ENCODE data around the gene PLK5. TPM values are rescaled to one million over a fixed set of nuclear protein-coding genes. Genes with fewer than 3 reads are reported as not detected.

PLK5 gene
- total RNA-seq, 1 experiment from 2014 or later: 0.57 TPM

DNA sequence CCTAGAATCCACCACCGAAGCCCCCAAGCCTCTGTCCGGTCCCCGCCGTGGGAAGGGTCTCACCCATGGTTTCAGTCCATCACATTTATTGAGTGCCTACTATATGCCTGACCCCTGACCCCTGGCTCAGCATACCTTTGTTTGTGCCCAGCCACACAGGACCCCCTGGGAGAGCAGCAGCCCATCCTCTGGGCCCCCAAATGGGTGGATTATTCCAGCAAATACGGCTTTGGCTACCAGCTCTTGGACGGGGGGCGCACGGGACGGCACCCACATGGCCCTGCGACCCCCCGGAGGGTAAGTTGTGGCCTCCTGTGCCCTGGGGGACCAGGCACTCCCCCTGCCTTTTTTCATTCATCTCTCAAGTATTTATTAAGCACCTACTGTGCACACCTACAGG lies 7.7 kb downstream of the PLK5 start:
- H4K91ac ChIP-seq (ENCODE audit: insufficient read length, low read depth, low read length): no peak overlapping the region
- H3T11ph ChIP-seq (ENCODE audit: low read length): no peak overlapping the region
- H2BK12ac ChIP-seq (ENCODE audit: insufficient read length, low read depth, low read length): no peak overlapping the region
- no peak overlapping the region for H4K5ac ChIP-seq (ENCODE audit: insufficient read length, low read depth, low read length)
- no peak overlapping the region for H4K8ac ChIP-seq (replicated peaks; ENCODE audit: insufficient read length, low read depth, low read length)
- H3K79me1 ChIP-seq (ENCODE audit: insufficient read depth, low read depth, low read length, poor library complexity, severe bottlenecking): no peaks in the 10 kb centered on the region
- Mint-ChIP-seq H3K9me3 (no peaks in the 10 kb centered on the region), H3K27me3 (ENCODE audit: low read depth) (peaks cover 33% of the 10 kb centered on the region), H3K36me3 (ENCODE audit: insufficient read depth in 1 of 3, low read depth in 3 of 3) (no peaks in the 10 kb centered on the region), H3K27ac (no peak overlapping the region), H3K4me1 (no peaks in the 10 kb centered on the region), H3K4me3 (no peak overlapping the region)
- H3K23ac ChIP-seq (ENCODE audit: insufficient read length, low read depth, low read length): no peak overlapping the region
- no peak overlapping the region for H2BK5ac ChIP-seq (ENCODE audit: insufficient read length, low read length)
- no peaks in the 10 kb centered on the region for H3K79me2 ChIP-seq (ENCODE audit: insufficient read depth, low read length)
- H3K23me2 ChIP-seq (ENCODE audit: insufficient read length, low read depth, low read length, poor library complexity, severe bottlenecking): no peaks in the 10 kb centered on the region
- no peak overlapping the region for H3K4ac ChIP-seq (ENCODE audit: low read depth, low read length)
- no peak overlapping the region for H2AFZ ChIP-seq (ENCODE audit: low read length)
- no peak overlapping the region for H3K56ac ChIP-seq (ENCODE audit: insufficient read length, low read depth, low read length)
- no CpG with 5 or more reads among the region's 11 CpGs for WGBS (ENCODE audit: extremely low coverage, insufficient read length, low lambda C conversion rate)
- no peaks in the 10 kb centered on the region for H3K4me1 ChIP-seq (ENCODE audit: insufficient read depth, low read length)
- no peak overlapping the region for H3K27ac ChIP-seq (ENCODE audit: insufficient read length, low read depth, low read length)
- no peaks in the 10 kb centered on the region for H3K27me3 ChIP-seq (ENCODE audit: insufficient read depth, low read length)
- no peak overlapping the region for H2BK15ac ChIP-seq (ENCODE audit: low read depth, low read length)
- H2AK5ac ChIP-seq (ENCODE audit: insufficient read length, low read length): no peak overlapping the region
- H3K18ac ChIP-seq (ENCODE audit: insufficient read length, low read depth, low read length): no peak overlapping the region
- H2BK20ac ChIP-seq (ENCODE audit: low read depth, low read length, poor library complexity, severe bottlenecking): no peak overlapping the region
- H3K9ac ChIP-seq (ENCODE audit: extremely low read depth, insufficient read length, low read length): no peak overlapping the region
- no peak overlapping the region for H3K4me2 ChIP-seq (ENCODE audit: insufficient read depth, insufficient read length, low read length)
- no peaks in the 10 kb centered on the region for H3K9me3 ChIP-seq (ENCODE audit: control insufficient read depth, low read depth, low read length)
- TF ChIP-seq, protein P1, sequence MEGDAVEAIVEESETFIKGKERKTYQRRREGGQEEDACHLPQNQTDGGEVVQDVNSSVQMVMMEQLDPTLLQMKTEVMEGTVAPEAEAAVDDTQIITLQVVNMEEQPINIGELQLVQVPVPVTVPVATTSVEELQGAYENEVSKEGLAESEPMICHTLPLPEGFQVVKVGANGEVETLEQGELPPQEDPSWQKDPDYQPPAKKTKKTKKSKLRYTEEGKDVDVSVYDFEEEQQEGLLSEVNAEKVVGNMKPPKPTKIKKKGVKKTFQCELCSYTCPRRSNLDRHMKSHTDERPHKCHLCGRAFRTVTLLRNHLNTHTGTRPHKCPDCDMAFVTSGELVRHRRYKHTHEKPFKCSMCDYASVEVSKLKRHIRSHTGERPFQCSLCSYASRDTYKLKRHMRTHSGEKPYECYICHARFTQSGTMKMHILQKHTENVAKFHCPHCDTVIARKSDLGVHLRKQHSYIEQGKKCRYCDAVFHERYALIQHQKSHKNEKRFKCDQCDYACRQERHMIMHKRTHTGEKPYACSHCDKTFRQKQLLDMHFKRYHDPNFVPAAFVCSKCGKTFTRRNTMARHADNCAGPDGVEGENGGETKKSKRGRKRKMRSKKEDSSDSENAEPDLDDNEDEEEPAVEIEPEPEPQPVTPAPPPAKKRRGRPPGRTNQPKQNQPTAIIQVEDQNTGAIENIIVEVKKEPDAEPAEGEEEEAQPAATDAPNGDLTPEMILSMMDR (conservative IDR thresholded peaks at IDR 0.05): no peak
- no peaks in the 10 kb centered on the region for H4K20me1 ChIP-seq (ENCODE audit: control insufficient read depth, insufficient read depth, insufficient read length)
- no peak overlapping the region for H3K14ac ChIP-seq (ENCODE audit: insufficient read depth, low read length)
- H2BK120ac ChIP-seq (ENCODE audit: low read depth, low read length, poor library complexity, severe bottlenecking): no peak overlapping the region
- no peak for DNase-seq
